DMS 273 treated with DMSO at 0.1 percent for 48 hours (cell line): Measurements from ENCODE around the gene LRMDA.

ENCODE experiments used
- DNase-seq: peaks from one replicate; lab custom pipeline; 2025; lab: John Stamatoyannopoulos, UW

The LRMDA gene

GRCh38 chr10:76274933-76275332 is 843.5 kb downstream of the LRMDA start:
- DNase-seq = no peak

GRCh38 chr10:76278811-76279460 is 847.5 kb downstream of the LRMDA start:
- DNase-seq = no peak

- DNase-seq = no peak
Measured at GRCh38 chr10:76281659-76282058, 850.2 kb downstream of the LRMDA start.

GRCh38 chr10:76282061-76283025 is 850.9 kb downstream of the LRMDA start:
- DNase-seq = no peak

GRCh38 chr10:76284351-76284750 is 852.9 kb downstream of the LRMDA start:
- DNase-seq = no peak

- no peak for DNase-seq
Measured at GRCh38 chr10:76285012-76285411, 853.6 kb downstream of the LRMDA start.

GRCh38 chr10:76285515-76285914 is 854.1 kb downstream of the LRMDA start:
- no peak for DNase-seq

GRCh38 chr10:76286536-76286935 is 855.1 kb downstream of the LRMDA start:
- no peak for DNase-seq

GRCh38 chr10:76287856-76288255 is 856.4 kb downstream of the LRMDA start:
- DNase-seq = no peak

- DNase-seq = no peak
Measured at GRCh38 chr10:76291175-76291574, 859.8 kb downstream of the LRMDA start.

- DNase-seq = no peak
Measured at GRCh38 chr10:76291885-76292284, 860.5 kb downstream of the LRMDA start.

GRCh38 chr10:76296957-76297356 is 865.5 kb downstream of the LRMDA start:
- no peak for DNase-seq

GRCh38 chr10:76297358-76297757 is 865.9 kb downstream of the LRMDA start:
- no peak for DNase-seq

GRCh38 chr10:76297780-76298281 is 866.4 kb downstream of the LRMDA start:
- no peak for DNase-seq

- no peak for DNase-seq
Measured at GRCh38 chr10:76298329-76298728, 866.9 kb downstream of the LRMDA start.

GRCh38 chr10:76299501-76299900 is 868.1 kb downstream of the LRMDA start:
- no peak for DNase-seq

- no peak for DNase-seq
Measured at GRCh38 chr10:76301211-76301610, 869.8 kb downstream of the LRMDA start.

- no peak for DNase-seq
Measured at GRCh38 chr10:76301950-76302349, 870.5 kb downstream of the LRMDA start.

GRCh38 chr10:76302481-76302880 is 871.1 kb downstream of the LRMDA start:
- no peak for DNase-seq

GRCh38 chr10:76302961-76303630 is 871.7 kb downstream of the LRMDA start:
- no peak for DNase-seq

- peak; percentile 14 for DNase-seq
Measured at GRCh38 chr10:76303682-76304316, 872.4 kb downstream of the LRMDA start.
